ENCODE results near the gene TMEM184B. TPM values are rescaled to one million over a fixed set of nuclear protein-coding genes. Genes with fewer than 3 reads are reported as not detected.

Gene TMEM184B
- total and polyA plus RNA-seq, 4 donors = 7.5 to 12.6 (median 9.9) TPM

GRCh38 chr22:38213319-38213989, 59.4 kb downstream of the TMEM184B start:
- H3K4me3 ChIP-seq (ENCODE audit: low read depth in 1 of 3, low read length in 3 of 3) = no peak overlapping the region
- WGBS = 88% methylated on average over 6 of the region's 6 CpGs
- TF ChIP-seq HNF4G (IDR thresholded peaks at IDR 0.05) (peak; percentile 6), YY1 (IDR thresholded peaks at IDR 0.05) (no peak)
- no peak for DNase-seq (ENCODE audit: low spot score)
- H3K27me3 ChIP-seq (ENCODE audit: control insufficient read depth in 4 of 4, insufficient read depth in 4 of 4, low read length in 3 of 4) = no peaks in the 10 kb centered on the region
- H3K27ac ChIP-seq (ENCODE audit: low read depth in 1 of 2, low read length in 2 of 2) = peak overlapping the region; percentile 57 to 81
- H3K4me1 ChIP-seq (ENCODE audit: control insufficient read depth in 4 of 4, insufficient read depth in 4 of 4, low read length in 3 of 4) = peaks cover 11 to 21% (median 14%) of the 10 kb centered on the region in 4 donors
- no peaks in the 10 kb centered on the region for H3K36me3 ChIP-seq (ENCODE audit: control insufficient read depth in 4 of 4, insufficient read depth in 3 of 4, low read depth in 1 of 4, low read length in 3 of 4)
- H3K9me3 ChIP-seq (ENCODE audit: control insufficient read depth in 4 of 4, low read length in 3 of 4) = no peaks in the 10 kb centered on the region
- peak overlapping the region in 1 of 2 donors; percentile 2 for H3K9ac ChIP-seq (ENCODE audit: low read depth in 1 of 2, low read length in 2 of 2)

GRCh38 chr22:38212442-38212841, 60.4 kb downstream of the TMEM184B start:
- H3K27me3 ChIP-seq (ENCODE audit: control insufficient read depth in 4 of 4, insufficient read depth in 4 of 4, low read length in 3 of 4) = no peaks in the 10 kb centered on the region
- 67% methylated on average over 2 of the region's 2 CpGs for WGBS
- no peak overlapping the region for H3K27ac ChIP-seq (ENCODE audit: low read depth in 1 of 2, low read length in 2 of 2)
- TF ChIP-seq EGR1 (IDR thresholded peaks at IDR 0.05; ENCODE audit: low read depth in 2 of 2) (no peak), JUND (IDR thresholded peaks at IDR 0.05) (no peak), HNF4G (IDR thresholded peaks at IDR 0.05) (no peak), ATF3 (IDR thresholded peaks at IDR 0.05) (no peak), RXRA (IDR thresholded peaks at IDR 0.05) (no peak), SP1 (IDR thresholded peaks at IDR 0.05) (no peak), REST (IDR thresholded peaks at IDR 0.05) (no peak), FOXA2 (IDR thresholded peaks at IDR 0.05) (no peak), FOXA1 (IDR thresholded peaks at IDR 0.05) (no peak), MAX (IDR thresholded peaks at IDR 0.05) (no peak), ZBTB33 (IDR thresholded peaks at IDR 0.05) (no peak), TAF1 (conservative IDR thresholded peaks at IDR 0.05) (no peak), GABPA (IDR thresholded peaks at IDR 0.05 in 1 of 2, conservative IDR thresholded peaks at IDR 0.05 in 1 of 2) (no peak)
- DNase-seq (ENCODE audit: low spot score) = no peak
- no peaks in the 10 kb centered on the region for H3K36me3 ChIP-seq (ENCODE audit: control insufficient read depth in 4 of 4, insufficient read depth in 3 of 4, low read depth in 1 of 4, low read length in 3 of 4)
- no peak overlapping the region for H3K9ac ChIP-seq (ENCODE audit: low read depth in 1 of 2, low read length in 2 of 2)
- H3K4me3 ChIP-seq (ENCODE audit: low read depth in 1 of 3, low read length in 3 of 3) = no peak overlapping the region
- no peaks in the 10 kb centered on the region for H3K9me3 ChIP-seq (ENCODE audit: control insufficient read depth in 4 of 4, low read length in 3 of 4)
- H3K4me1 ChIP-seq (ENCODE audit: control insufficient read depth in 4 of 4, insufficient read depth in 4 of 4, low read length in 3 of 4) = peaks cover 11 to 16% (median 13%) of the 10 kb centered on the region in 4 donors

Data from liver (tissue), 9 donors.